MG63 (cell line): ENCODE results near the gene SRSF7. TPM values are rescaled to one million over a fixed set of nuclear protein-coding genes. Genes with fewer than 3 reads are reported as not detected.
"Not testable (repeated sequence)": the region's sequence is repeated elsewhere in the genome, so short reads cannot be mapped to it uniquely, and the experiment has no call there.

Experiments
- DNase-seq: peaks from one replicate; pipeline ENCODE4 v3.0.0-alpha.2; 2020
- H3K27me3 ChIP-seq: fragments of 250-450 bp; sonication (Bioruptor Pico); 2 replicates; pipeline ENCODE4 v1.5.1; 2020; ENCODE audit warnings: mild to moderate bottlenecking, moderate library complexity
- H3K36me3 ChIP-seq: fragments of 250-450 bp; sonication (Bioruptor Pico); 2 replicates; pipeline ENCODE4 v1.5.1; 2020; ENCODE audit warnings: mild to moderate bottlenecking, moderate library complexity
- H3K4me3 ChIP-seq: fragments of 250-450 bp; sonication (Bioruptor Pico); 2 replicates; pipeline ENCODE4 v1.5.1; 2020; ENCODE audit warnings: mild to moderate bottlenecking, moderate library complexity
- H3K9me3 ChIP-seq: fragments of 250-450 bp; sonication (Bioruptor Pico); 2 replicates; pipeline ENCODE4 v1.5.1; 2020; ENCODE audit warnings: mild to moderate bottlenecking, moderate library complexity
- total RNA-seq: library from RNA; depleted of rRNA; stranded (reverse); fragments of >200 nt; shearing (Covaris generic); gene quantifications from 2 replicates; pipeline ENCODE4 v1.2.3, GENCODE V29; 2014; ENCODE audit warnings: low replicate concordance

Gene SRSF7
- total RNA-seq, 1 experiment from 2014 or later: 178 TPM

- no peaks in the 10 kb centered on the region for H3K36me3 ChIP-seq
- H3K27me3 ChIP-seq: no peaks in the 10 kb centered on the region
- H3K4me3 ChIP-seq: no peak overlapping the region
- DNase-seq: no peak
- no peaks in the 10 kb centered on the region for H3K9me3 ChIP-seq
These were observed 14.4 kb upstream of the SRSF7 start for GRCh38 chr2:38765551-38765950.

DNA sequence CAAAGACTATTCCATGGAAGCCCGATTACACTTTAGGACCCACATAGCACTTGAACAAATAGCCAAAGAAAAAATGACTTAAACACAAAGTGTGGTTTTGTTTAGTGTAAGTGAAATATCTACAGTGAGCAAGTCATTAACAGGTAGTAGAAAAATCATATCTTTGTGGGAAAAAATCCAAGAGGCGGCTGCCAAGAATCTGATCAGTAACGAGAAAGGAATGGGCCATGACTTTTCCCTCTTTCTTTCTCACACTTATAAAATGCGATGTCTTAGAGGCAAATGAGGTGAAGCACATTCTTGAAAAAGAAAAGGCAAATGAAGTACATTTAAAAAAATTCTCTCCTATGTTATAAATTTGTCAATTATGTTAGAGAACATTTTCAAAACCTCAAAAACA lies 14.0 kb upstream of the SRSF7 start:
- Histone ChIP-seq H3K4me3 (no peak overlapping the region), H3K27me3 (no peaks in the 10 kb centered on the region), H3K36me3 (no peaks in the 10 kb centered on the region), H3K9me3 (no peaks in the 10 kb centered on the region)
- peak; percentile 8 for DNase-seq

GRCh38 chr2:38763728-38764127 lies 12.6 kb upstream of the SRSF7 start:
- DNase-seq: no peak
- Histone ChIP-seq H3K4me3 (no peak overlapping the region), H3K9me3 (no peaks in the 10 kb centered on the region), H3K27me3 (no peaks in the 10 kb centered on the region), H3K36me3 (no peaks in the 10 kb centered on the region)

DNA sequence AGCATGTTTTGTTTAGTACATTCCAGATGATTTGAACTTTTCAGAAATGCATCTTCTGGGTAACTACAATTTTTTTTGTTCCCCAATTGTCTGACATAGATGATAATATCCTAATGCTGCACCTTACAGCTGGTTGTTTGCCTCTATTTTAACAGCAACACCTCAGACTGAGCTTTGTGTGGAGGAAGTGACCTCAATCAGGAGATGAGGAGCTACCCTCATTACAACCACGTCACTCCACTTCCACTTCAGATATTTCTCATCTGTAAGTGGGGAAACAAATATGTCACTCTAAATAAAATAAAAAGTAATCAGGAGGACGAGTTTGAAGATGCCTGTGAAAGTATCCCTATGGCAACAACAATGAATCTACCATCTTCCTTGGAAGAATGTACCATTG lies 12.1 kb upstream of the SRSF7 start:
- Histone ChIP-seq H3K9me3 (no peaks in the 10 kb centered on the region), H3K4me3 (no peak overlapping the region), H3K27me3 (no peaks in the 10 kb centered on the region), H3K36me3 (no peaks in the 10 kb centered on the region)
- no peak for DNase-seq

DNA sequence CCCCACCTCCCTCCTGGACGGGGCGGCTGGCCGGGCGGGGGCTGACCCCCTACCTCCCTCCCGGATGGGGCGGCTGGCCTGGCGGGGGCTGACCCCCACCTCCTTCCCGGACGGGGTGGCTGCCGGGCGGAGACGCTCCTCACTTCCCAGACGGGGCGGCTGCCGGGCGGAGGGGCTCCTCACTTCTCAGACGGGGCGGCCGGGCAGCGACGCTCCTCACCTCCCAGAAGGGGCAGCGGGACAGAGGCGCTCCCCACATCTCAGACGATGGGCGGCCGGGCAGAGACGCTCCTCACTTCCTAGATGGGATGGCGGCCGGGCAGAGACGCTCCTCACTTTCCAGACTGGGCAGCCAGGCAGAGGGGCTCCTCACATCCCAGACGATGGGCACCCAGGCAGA lies 4.7 kb upstream of the SRSF7 start:
- H3K4me3 ChIP-seq, H3K27me3 ChIP-seq, H3K36me3 ChIP-seq, DNase-seq, H3K9me3 ChIP-seq: not testable (repeated sequence)

DNA sequence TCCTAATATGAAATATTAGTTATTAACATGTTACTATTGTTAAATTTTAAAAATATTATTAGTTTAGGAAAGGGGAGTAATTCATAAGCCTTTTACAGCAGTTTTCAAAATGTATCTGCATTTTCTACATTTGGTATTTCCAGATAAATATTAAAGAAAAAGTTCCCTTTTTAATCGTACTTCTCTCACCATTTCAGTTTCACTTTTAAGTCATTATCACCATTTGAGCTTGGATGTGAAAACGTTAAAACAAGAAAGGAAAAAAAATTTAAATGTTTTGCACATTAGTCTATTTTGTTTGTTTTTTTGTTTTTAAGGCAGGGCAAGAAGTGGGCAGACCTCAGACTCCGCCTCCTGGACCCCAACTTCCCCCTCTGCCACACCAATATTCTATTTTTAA lies 3.3 kb upstream of the SRSF7 start:
- Histone ChIP-seq H3K27me3 (no peaks in the 10 kb centered on the region), H3K36me3 (peaks cover 12% of the 10 kb centered on the region), H3K9me3 (no peaks in the 10 kb centered on the region), H3K4me3 (0 out of 2 replicates have a peak overlapping the region, but pooled peaks have one; percentile 5)
- DNase-seq: no peak

GRCh38 chr2:38754049-38754448 lies 2.9 kb upstream of the SRSF7 start:
- DNase-seq: no peak
- Histone ChIP-seq H3K36me3 (peaks cover 17% of the 10 kb centered on the region), H3K27me3 (no peaks in the 10 kb centered on the region), H3K9me3 (no peaks in the 10 kb centered on the region), H3K4me3 (no peak overlapping the region)

- H3K9me3 ChIP-seq: no peaks in the 10 kb centered on the region
- peaks cover 39% of the 10 kb centered on the region for H3K36me3 ChIP-seq
- H3K4me3 ChIP-seq: peak overlapping the region; percentile 99
- no peaks in the 10 kb centered on the region for H3K27me3 ChIP-seq
- DNase-seq: peak; percentile 28
These were observed 642 bp upstream of the SRSF7 start for GRCh38 chr2:38751596-38752410.

- H3K36me3 ChIP-seq: peaks cover 55% of the 10 kb centered on the region
- peak overlapping the region; percentile 99 for H3K4me3 ChIP-seq
- peak; percentile 49 for DNase-seq
These were observed 910 bp downstream of the SRSF7 start for GRCh38 chr2:38750011-38750890.

DNA sequence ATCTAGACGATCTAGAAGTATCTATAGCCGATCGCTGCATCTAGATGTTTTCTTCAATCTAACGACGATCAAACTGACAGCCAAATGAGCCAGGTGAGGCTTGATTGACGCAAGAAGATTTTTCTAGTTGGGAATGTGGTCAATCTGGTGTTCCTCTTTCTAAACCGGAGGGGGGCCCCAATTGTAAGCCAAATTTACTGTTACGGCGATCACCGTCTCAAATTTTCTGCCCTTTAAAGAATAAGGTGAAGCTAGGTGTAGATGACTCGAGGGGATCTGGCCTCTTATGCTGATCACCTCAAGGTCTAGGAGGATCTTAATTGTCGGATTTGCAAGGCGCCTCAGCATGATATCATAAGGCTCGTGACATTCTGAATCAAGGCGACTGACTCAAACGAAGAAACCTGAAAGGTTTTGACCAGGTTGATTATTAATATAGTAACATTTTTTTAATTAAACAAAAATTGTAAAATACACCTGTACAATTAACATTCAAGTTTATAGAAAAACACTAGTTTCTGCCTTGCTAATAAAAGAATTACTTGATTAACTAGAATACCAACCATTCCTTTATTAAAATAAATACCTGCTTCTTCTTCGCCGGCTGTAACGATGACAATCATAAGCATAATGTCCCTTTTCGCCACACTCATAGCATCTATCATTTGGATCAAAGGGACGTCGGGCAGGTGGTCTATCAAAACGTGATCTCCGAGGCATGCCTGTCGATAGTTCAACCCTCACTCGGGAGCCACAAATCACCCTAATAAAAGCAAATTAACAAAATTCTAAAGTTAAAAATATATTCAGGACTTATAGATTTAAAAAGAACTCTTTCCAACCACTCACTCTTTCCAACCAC lies 2.0 kb downstream of the SRSF7 start:
- peaks cover 66% of the 10 kb centered on the region for H3K36me3 ChIP-seq
- no peaks in the 10 kb centered on the region for H3K27me3 ChIP-seq
- peak overlapping the region; percentile 99 for H3K4me3 ChIP-seq
- no peaks in the 10 kb centered on the region for H3K9me3 ChIP-seq
- DNase-seq: no peak

More at GRCh38 chr2:38750011-38750890, 910 bp downstream of the SRSF7 start:
- no peaks in the 10 kb centered on the region for H3K27me3 ChIP-seq
- H3K9me3 ChIP-seq: no peaks in the 10 kb centered on the region

GRCh38 chr2:38748391-38748790 lies 2.8 kb downstream of the SRSF7 start:
- no peaks in the 10 kb centered on the region for H3K27me3 ChIP-seq

DNA sequence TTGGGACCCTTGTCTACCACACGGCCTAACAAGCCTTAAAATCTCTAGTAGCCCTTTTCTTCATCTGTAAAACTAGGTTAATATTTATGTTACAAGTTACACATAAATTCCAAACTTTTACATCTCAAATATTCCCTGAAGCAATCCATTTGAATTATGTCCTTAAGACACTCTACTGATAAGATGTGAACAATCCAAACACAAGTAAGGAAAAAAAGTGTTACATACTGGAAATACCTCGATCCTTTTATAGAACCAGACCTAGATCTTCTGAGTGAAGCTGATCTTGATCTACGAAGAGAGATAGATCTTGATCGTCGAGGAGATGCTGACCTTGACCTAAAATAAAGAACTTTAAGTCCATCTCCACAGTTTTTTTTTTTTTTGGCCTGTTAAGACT lies 3.3 kb downstream of the SRSF7 start:
- no peak for DNase-seq
- no peaks in the 10 kb centered on the region for H3K27me3 ChIP-seq
- peaks cover 79% of the 10 kb centered on the region for H3K36me3 ChIP-seq
- 0 out of 2 replicates have a peak overlapping the region, but pooled peaks have one; percentile 9 for H3K4me3 ChIP-seq
- no peaks in the 10 kb centered on the region for H3K9me3 ChIP-seq

More at GRCh38 chr2:38748391-38748790, 2.8 kb downstream of the SRSF7 start:
- no peak for DNase-seq
- H3K36me3 ChIP-seq: peaks cover 74% of the 10 kb centered on the region
- no peak overlapping the region for H3K4me3 ChIP-seq
- H3K9me3 ChIP-seq: no peaks in the 10 kb centered on the region

DNA sequence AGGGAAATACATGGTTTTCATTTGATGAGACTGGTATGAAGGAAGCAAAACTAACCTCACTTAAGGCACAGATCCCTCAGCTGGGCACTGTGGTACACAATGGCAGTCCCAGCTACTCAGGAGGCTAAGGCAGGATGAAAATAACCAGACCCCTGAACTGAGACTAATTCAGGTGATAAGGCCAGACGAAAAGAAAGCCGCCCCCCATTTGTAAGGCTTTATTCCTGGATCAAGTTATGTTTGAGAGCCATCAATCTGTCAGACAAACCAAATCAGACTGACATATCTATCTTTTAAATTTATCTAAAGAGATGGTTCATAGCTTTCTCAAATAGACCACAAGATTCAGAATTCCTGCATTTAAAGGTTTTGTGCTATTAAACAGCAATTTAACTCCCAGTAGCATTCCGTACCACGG lies 4.1 kb downstream of the SRSF7 start:
- no peak for DNase-seq
- Histone ChIP-seq H3K36me3 (peaks cover 85% of the 10 kb centered on the region), H3K27me3 (no peaks in the 10 kb centered on the region), H3K9me3 (no peaks in the 10 kb centered on the region), H3K4me3 (no peak overlapping the region)

GRCh38 chr2:38745267-38745666 lies 5.9 kb downstream of the SRSF7 start:
- no peak for DNase-seq
- Histone ChIP-seq H3K36me3 (peaks cover 95% of the 10 kb centered on the region), H3K27me3 (no peaks in the 10 kb centered on the region), H3K4me3 (no peak overlapping the region), H3K9me3 (no peaks in the 10 kb centered on the region)

DNA sequence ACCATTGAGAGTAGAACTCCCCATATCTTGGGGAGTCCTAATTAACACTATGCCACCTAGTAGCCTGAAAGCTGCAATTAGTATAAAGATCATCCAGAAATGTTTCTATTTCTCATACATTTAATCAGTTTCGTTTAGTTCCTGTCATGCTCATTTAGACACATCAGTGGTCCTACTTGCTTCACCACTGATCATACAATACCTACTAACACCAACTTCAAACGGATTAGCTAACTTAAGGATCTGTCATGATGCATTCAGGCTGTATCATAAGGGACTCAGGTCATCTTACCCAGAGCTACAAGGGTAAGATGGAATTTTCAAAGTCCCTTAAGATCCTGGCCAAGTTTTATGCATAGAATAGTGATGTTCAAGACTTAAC lies 6.8 kb downstream of the SRSF7 start:
- H3K9me3 ChIP-seq: 0 out of 2 replicates have a peak, but pooled peaks cover 3% of the 10 kb centered on the region
- H3K4me3 ChIP-seq: no peak overlapping the region
- no peaks in the 10 kb centered on the region for H3K27me3 ChIP-seq
- peaks cover 96% of the 10 kb centered on the region for H3K36me3 ChIP-seq
- no peak for DNase-seq

DNA sequence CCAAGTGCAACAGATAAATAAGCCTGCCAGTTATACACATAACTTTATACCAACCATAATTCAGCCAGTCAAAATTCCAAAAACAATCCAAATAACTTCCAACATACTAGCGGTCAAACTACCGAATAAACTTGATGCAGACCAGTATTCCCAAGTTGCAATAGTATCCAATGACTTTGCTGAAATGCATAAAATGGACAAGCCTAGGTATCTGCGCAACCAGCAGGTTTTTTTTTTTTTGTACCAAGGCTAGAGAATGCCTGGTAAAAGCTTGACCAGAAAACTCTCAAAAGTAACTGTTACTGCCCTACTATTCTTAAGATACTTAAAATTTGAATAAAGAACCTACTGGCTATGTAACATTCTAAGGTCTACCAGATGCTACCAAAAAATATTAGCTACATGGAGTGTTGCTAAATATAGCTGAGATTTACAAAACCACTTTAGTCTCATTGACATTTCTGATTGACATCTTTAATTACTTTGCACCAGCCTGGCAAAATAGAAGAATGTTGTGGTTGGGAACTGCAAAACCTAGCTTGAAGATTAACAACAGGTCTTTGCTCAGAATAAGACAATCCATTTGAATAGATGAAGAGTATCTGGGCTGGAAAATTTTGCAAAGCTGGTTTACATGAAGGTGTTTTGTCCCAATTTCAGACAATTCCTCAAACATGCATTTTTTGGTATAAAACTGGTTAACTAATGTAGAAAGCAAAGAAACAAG lies 7.3 kb downstream of the SRSF7 start:
- no peaks in the 10 kb centered on the region for H3K27me3 ChIP-seq
- H3K36me3 ChIP-seq: peaks cover 94% of the 10 kb centered on the region
- H3K4me3 ChIP-seq: no peak overlapping the region
- no peak for DNase-seq
- H3K9me3 ChIP-seq: 0 out of 2 replicates have a peak, but pooled peaks cover 3% of the 10 kb centered on the region
